K562 (cell line): ENCODE data around the gene FDX2. TPM values are rescaled to one million over a fixed set of nuclear protein-coding genes. Genes with fewer than 3 reads are reported as not detected.

Experiments used
- AFF4 ChIP-seq: sonication (generic); formaldehyde crosslinking; IDR thresholded peaks from 2 replicates; pipeline ENCODE4 v1.8.0; 2023; ENCODE audit warnings: mild to moderate bottlenecking, missing genetic modification reagents
- ARID4B ChIP-seq: sonication (generic); formaldehyde crosslinking; IDR thresholded peaks from 2 replicates; pipeline ENCODE4 v1.8.0; 2022; ENCODE audit warnings: mild to moderate bottlenecking, missing genetic modification reagents
- COPS2 ChIP-seq: fragments of 450-650 bp; conservative IDR thresholded peaks from 2 replicates; pipeline ENCODE4 v1.6.1; 2016; ENCODE audit warnings: mild to moderate bottlenecking, moderate library complexity
- ILF3 ChIP-seq: fragments of 450-650 bp; IDR thresholded peaks from 2 replicates; pipeline ENCODE4 v1.6.1; 2018; ENCODE audit warnings: antibody characterized with exemption, mild to moderate bottlenecking, moderate library complexity, borderline replicate concordance
- MYBL2 ChIP-seq, 2 experiments: fragments of 450-650 bp in 1 of 2; sonication (generic) in 1 of 2; formaldehyde crosslinking in 1 of 2; IDR thresholded peaks; 2 replicates each; pipeline versions ENCODE4 v1.6.1 to v1.8.1; 2017 to 2022; ENCODE audit warnings: borderline replicate concordance in 1 of 2, inconsistent platforms in 1 of 2, low read depth in 1 of 2, mild to moderate bottlenecking in 1 of 2, missing genetic modification reagents in 1 of 2, moderate library complexity in 1 of 2
- NCOA6 ChIP-seq: fragments of 450-650 bp; IDR thresholded peaks from 2 replicates; pipeline ENCODE4 v1.6.1; 2017; ENCODE audit warnings: mild to moderate bottlenecking
- PATZ1 ChIP-seq: fragments of 250-450 bp; sonication (Bioruptor Pico); IDR thresholded peaks from 2 replicates; pipeline ENCODE4 v1.5.0; 2020; ENCODE audit warnings: mild to moderate bottlenecking, borderline replicate concordance
- ZC3H11A ChIP-seq: IDR thresholded peaks from 2 replicates; pipeline ENCODE4 v1.6.1; 2012; ENCODE audit warnings: low read depth, low read length, improper control_type of control experiment
- ZNF280A ChIP-seq: fragments of 450-650 bp; IDR thresholded peaks from 2 replicates; pipeline ENCODE4 v1.6.1; 2018; ENCODE audit warnings: mild to moderate bottlenecking, low read depth; ENCODE audit not compliant: partially characterized antibody
- ZNF512 ChIP-seq: IDR thresholded peaks from 2 replicates; pipeline ENCODE4 v1.6.1; 2016; ENCODE audit warnings: missing genetic modification characterization, missing compliant biosample characterization
- polyA plus RNA-seq, 8 experiments: library from polyadenylated mRNA; depleted of rRNA in 4 of 8; stranded (reverse) in 5 of 8; unstranded in 3 of 8; fragments of >200 nt; fragmentation: Nextera tagmentation in 2 of 8; fragmentation: Illumina TruSeq in 1 of 8; extraction: Ambion mirVana in 2 of 8; extraction: Trizol in 1 of 8; gene quantifications; 2 replicates each; pipeline versions ENCODE4 v1.2.1 to v1.2.3, GENCODE V29; 2011 to 2014; ENCODE audit warnings: inconsistent platforms in 1 of 8, missing spikeins in 1 of 8
- total RNA-seq, 7 experiments: library from RNA; depleted of rRNA in 6 of 7; stranded (reverse); fragments of >200 nt in 6 of 7; fragmentation: Illumina TruSeq in 2 of 7; extraction: Trizol in 2 of 7; gene quantifications; 2 replicates each; pipeline versions ENCODE4 v1.2.1 to v1.2.3, GENCODE V29; 2011 to 2021; ENCODE audit warnings: low replicate concordance in 1 of 7

Gene FDX2
- total and polyA plus RNA-seq, 9 of the 15 experiments (the other 6 are each of a cell fraction or from before 2014, with no cell fraction given), result 2.5 to 49.8 (median 29.7) TPM

- TF ChIP-seq ARID4B (CRISPR knock-in tag) (peak; percentile 58; the same call in 1 of the 2 replicates), ILF3 (no peak), ZC3H11A (no peak), COPS2 (no peak), NCOA6 (no peak), AFF4 (CRISPR knock-in tag) (no peak; the same call in 1 of the 2 replicates), ZNF280A (no peak), MYBL2 (IDR thresholded peaks at IDR 0.05; ENCODE audit: low read depth) (no peak), MYBL2 (CRISPR knock-in tag; IDR thresholded peaks at IDR 0.05; ENCODE audit: borderline replicate concordance) (no peak), PATZ1 (CRISPR knock-in tag) (no peak), ZNF512 (no peak)
Measured at GRCh38 chr19:10289836-10290356, 25.9 kb downstream of the FDX2 start, which contains the start of gene ICAM5 (continued).
